ENCODE data around the gene HINT1.
A peak's percentile ranks its signal among the peaks of the same experiment; 100 is the strongest.

HINT1 gene

GRCh38 chr5:131109540-131110255 lies 55.4 kb downstream of the HINT1 start:
- peak in 1 of 2 experiments; percentile 45 for DNase-seq
